Kidney (tissue), 14 donors: ENCODE results near the gene USP40. TPM values are rescaled to one million over a fixed set of nuclear protein-coding genes. Genes with fewer than 3 reads are reported as not detected.

Source experiments
- DNase-seq, 5 donors: peaks; one replicate each; pipeline ENCODE4 v3.0.0-alpha.2; 2013 to 2020
- FAIRE-seq: peaks from 2 replicates; lab custom pipeline; 2012; peaks lifted over from hg19 to GRCh38; lab: Jason Lieb, UNC
- H3K27ac ChIP-seq, 2 donors: one replicate each; pipeline ENCODE4 v1.7.0; 2013; ENCODE audit warnings: low read depth in 2 of 2, low read length in 2 of 2, inconsistent platforms in 1 of 2
- H3K27me3 ChIP-seq: one replicate; pipeline ENCODE4 v1.7.1; 2013; ENCODE audit warnings: low read length, inconsistent platforms; ENCODE audit not compliant: control insufficient read depth, insufficient read depth
- H3K36me3 ChIP-seq, 3 donors: one replicate each; pipeline versions ENCODE4 v1.7.0 to v1.7.1; 2013; ENCODE audit warnings: low read length in 3 of 3, control low read depth in 1 of 3, inconsistent platforms in 1 of 3; ENCODE audit not compliant: insufficient read depth in 3 of 3, control insufficient read depth in 2 of 3
- H3K4me1 ChIP-seq, 3 donors: one replicate each; pipeline versions ENCODE4 v1.7.0 to v1.7.1; 2013; ENCODE audit warnings: low read length in 3 of 3, inconsistent platforms in 1 of 3, low read depth in 1 of 3; ENCODE audit not compliant: control insufficient read depth in 2 of 3, insufficient read depth in 2 of 3
- H3K4me3 ChIP-seq, 3 donors: one replicate each; pipeline versions ENCODE4 v1.7.0 to v1.8.1; 2013; ENCODE audit warnings: low read length in 3 of 3, control low read depth in 1 of 3, inconsistent platforms in 1 of 3
- H3K9ac ChIP-seq, 3 donors: one replicate each; pipeline versions ENCODE4 v1.7.0 to v1.7.1; 2013; ENCODE audit warnings: low read length in 3 of 3, control low read depth in 1 of 3, inconsistent platforms in 1 of 3
- H3K9me3 ChIP-seq, 3 donors: one replicate each; pipeline versions ENCODE4 v1.7.0 to v1.7.1; 2013; ENCODE audit warnings: low read length in 3 of 3, control low read depth in 1 of 3, inconsistent platforms in 1 of 3; ENCODE audit not compliant: control insufficient read depth in 2 of 3, insufficient read depth in 1 of 3
- intact Hi-C: fragments of 100-400 bp; cut with DNase I; formaldehyde crosslinking; loops from one replicate; pipeline ENCODE4 v1.11.1; 2022
- polyA plus RNA-seq: library from polyadenylated mRNA; stranded (reverse); fragments of 350-450 nt; fragmentation: Illumina TruSeq; extraction: RNeasy Lipid Tissue Mini Kit (QIAGEN cat#74804); gene quantifications from one replicate; pipeline ENCODE4 v1.2.3, GENCODE V29; 2014; ENCODE audit warnings: low read depth, low replicate concordance; ENCODE audit not compliant: insufficient read depth
- total RNA-seq: library from RNA; stranded (reverse); fragmentation: NEBNext Ultra II Directional; extraction: Animal tissue kit (Norgen Biotek cat#: 25700); gene quantifications from one replicate; pipeline ENCODE4 v1.2.1, GENCODE V29; 2021
- TF ChIP-seq, protein P1 (sequence below): IDR thresholded peaks from 3 replicates; pipeline ENCODE4 v1.5.1; 2012; ENCODE audit warnings: mild to moderate bottlenecking, moderate library complexity, borderline replicate concordance; ENCODE audit not compliant: insufficient read depth; ENCODE audit errors: extremely low read depth
- donor health status: control.
- donor health status: control.
- donor health status: control.
- donor health status: control.
- donor health status: control.
- donor health status: DM: yes; HTN: yes; CAD: no.
- donor health status: Normal renal cell carcinoma (clear cell type).

The USP40 gene
- total and polyA plus RNA-seq, 2 donors from 2014 or later, result 28.5 to 51.6 TPM

- Histone ChIP-seq H3K9ac (no peak overlapping the region), H3K4me1 (no peaks in the 10 kb centered on the region), H3K27me3 (no peaks in the 10 kb centered on the region), H3K36me3 (peaks cover 2 to 22% (median 21%) of the 10 kb centered on the region in 3 donors), H3K9me3 (no peaks in the 10 kb centered on the region), H3K4me3 (no peak overlapping the region), H3K27ac (no peak overlapping the region)
- intact Hi-C loops, result no loop called here
- TF ChIP-seq, protein P1, sequence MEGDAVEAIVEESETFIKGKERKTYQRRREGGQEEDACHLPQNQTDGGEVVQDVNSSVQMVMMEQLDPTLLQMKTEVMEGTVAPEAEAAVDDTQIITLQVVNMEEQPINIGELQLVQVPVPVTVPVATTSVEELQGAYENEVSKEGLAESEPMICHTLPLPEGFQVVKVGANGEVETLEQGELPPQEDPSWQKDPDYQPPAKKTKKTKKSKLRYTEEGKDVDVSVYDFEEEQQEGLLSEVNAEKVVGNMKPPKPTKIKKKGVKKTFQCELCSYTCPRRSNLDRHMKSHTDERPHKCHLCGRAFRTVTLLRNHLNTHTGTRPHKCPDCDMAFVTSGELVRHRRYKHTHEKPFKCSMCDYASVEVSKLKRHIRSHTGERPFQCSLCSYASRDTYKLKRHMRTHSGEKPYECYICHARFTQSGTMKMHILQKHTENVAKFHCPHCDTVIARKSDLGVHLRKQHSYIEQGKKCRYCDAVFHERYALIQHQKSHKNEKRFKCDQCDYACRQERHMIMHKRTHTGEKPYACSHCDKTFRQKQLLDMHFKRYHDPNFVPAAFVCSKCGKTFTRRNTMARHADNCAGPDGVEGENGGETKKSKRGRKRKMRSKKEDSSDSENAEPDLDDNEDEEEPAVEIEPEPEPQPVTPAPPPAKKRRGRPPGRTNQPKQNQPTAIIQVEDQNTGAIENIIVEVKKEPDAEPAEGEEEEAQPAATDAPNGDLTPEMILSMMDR, result no peak
- FAIRE-seq (no peak), DNase-seq (peak in 1 of 5 donors; percentile 29)
Measured at GRCh38 chr2:233455006-233455405, 111.6 kb downstream of the USP40 start.

DNA sequence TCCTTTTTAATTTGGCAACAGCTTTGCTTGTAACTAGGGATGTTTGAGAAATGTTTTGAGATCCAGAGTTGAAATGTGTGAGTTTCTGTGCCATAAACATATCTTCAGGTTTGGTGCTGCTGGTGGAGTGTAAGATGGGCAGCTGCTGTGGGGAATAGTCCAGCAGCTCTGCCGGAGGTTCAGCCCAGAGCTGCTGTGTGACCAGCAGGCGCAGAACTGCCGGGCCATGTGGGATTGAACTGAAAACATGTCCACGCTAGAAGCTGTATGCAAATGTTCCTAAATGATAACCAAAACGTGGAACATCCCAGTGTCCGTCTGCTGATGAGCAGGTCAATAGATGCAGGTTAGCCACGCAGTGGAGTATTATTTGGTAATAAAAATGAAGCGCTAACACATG is 112.7 kb downstream of the USP40 start:
- no peak for FAIRE-seq
- TF ChIP-seq, protein P1, result no peak
- Histone ChIP-seq H3K27me3 (no peaks in the 10 kb centered on the region), H3K4me3 (no peak overlapping the region), H3K4me1 (no peaks in the 10 kb centered on the region), H3K9me3 (no peaks in the 10 kb centered on the region), H3K9ac (no peak overlapping the region), H3K36me3 (peaks cover 2 to 22% (median 22%) of the 10 kb centered on the region in 3 donors), H3K27ac (no peak overlapping the region)
- intact Hi-C loops, result no loop called here
- peak in 1 of 5 donors; percentile 36 for DNase-seq

- DNase-seq (peak in 1 of 5 donors; percentile 27), FAIRE-seq (no peak)
- no peaks in the 10 kb centered on the region for H3K27me3 ChIP-seq
- no peak overlapping the region for H3K27ac ChIP-seq
- no peaks in the 10 kb centered on the region for H3K9me3 ChIP-seq
- no peak overlapping the region for H3K4me3 ChIP-seq
- TF ChIP-seq, protein P1, result no peak
- intact Hi-C loops, result no loop called here
- peaks cover 2 to 22% (median 22%) of the 10 kb centered on the region in 3 donors for H3K36me3 ChIP-seq
- H3K4me1 ChIP-seq, result no peaks in the 10 kb centered on the region
- no peak overlapping the region for H3K9ac ChIP-seq
Measured at GRCh38 chr2:233453111-233453915, 113.3 kb downstream of the USP40 start.
